Measurements from ENCODE around the gene ENOPH1.

ENOPH1 gene

GRCh38 chr4:82434949-82435348 is 4.6 kb downstream of the ENOPH1 start:
- no peak overlapping the region for H3K4me3 ChIP-seq (ENCODE audit: low read depth, low read length)
- TF ChIP-seq, protein P1, sequence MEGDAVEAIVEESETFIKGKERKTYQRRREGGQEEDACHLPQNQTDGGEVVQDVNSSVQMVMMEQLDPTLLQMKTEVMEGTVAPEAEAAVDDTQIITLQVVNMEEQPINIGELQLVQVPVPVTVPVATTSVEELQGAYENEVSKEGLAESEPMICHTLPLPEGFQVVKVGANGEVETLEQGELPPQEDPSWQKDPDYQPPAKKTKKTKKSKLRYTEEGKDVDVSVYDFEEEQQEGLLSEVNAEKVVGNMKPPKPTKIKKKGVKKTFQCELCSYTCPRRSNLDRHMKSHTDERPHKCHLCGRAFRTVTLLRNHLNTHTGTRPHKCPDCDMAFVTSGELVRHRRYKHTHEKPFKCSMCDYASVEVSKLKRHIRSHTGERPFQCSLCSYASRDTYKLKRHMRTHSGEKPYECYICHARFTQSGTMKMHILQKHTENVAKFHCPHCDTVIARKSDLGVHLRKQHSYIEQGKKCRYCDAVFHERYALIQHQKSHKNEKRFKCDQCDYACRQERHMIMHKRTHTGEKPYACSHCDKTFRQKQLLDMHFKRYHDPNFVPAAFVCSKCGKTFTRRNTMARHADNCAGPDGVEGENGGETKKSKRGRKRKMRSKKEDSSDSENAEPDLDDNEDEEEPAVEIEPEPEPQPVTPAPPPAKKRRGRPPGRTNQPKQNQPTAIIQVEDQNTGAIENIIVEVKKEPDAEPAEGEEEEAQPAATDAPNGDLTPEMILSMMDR (IDR thresholded peaks at IDR 0.05; ENCODE audit: borderline replicate concordance, insufficient read depth, low read depth, low read length), result no peak

GRCh38 chr4:82436130-82436529 is 5.7 kb downstream of the ENOPH1 start:
- H3K4me3 ChIP-seq (ENCODE audit: low read depth, low read length), result no peak overlapping the region
- TF ChIP-seq, protein P1 (IDR thresholded peaks at IDR 0.05; ENCODE audit: borderline replicate concordance, insufficient read depth, low read depth, low read length), result no peak

GRCh38 chr4:82436780-82437179 is 6.4 kb downstream of the ENOPH1 start:
- TF ChIP-seq, protein P1 (IDR thresholded peaks at IDR 0.05; ENCODE audit: borderline replicate concordance, insufficient read depth, low read depth, low read length), result no peak
- H3K4me3 ChIP-seq (ENCODE audit: low read depth, low read length), result no peak overlapping the region

DNA sequence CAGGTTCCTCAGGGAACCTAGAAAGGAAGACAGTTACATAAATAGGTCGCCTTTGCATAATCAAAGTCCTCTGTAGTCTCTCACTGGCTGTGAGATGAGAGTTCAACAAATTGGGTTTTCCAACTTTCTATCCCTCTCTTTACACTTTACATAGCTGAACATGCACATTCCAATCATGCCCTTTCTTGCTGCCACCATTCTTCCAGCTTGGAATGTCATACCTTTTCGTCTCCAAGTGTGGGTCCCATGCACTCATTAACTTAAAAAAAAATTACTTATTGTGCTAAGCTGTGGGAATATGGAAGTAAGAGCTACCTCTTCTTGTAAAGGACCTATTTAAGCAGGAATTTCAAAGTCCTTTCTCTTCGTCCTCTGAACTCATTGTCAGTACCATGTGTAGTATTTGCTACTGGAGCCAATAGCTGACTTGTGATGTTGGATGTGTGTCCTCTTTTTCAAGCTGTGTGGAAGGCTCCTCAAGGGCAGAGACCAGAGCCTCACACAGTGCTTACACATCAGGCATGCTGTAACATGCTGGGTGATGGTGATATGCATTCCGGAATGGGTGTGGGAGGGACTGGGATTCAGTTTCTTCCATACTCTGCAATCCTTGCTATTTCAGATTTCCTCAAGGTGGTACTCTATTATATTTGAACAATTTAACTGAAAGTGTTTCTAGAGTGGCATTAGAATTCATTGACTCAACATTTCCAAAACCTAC is 7.1 kb downstream of the ENOPH1 start:
- H3K4me3 ChIP-seq (ENCODE audit: low read depth, low read length), result no peak overlapping the region
- TF ChIP-seq, protein P1 (IDR thresholded peaks at IDR 0.05; ENCODE audit: borderline replicate concordance, insufficient read depth, low read depth, low read length), result no peak

DNA sequence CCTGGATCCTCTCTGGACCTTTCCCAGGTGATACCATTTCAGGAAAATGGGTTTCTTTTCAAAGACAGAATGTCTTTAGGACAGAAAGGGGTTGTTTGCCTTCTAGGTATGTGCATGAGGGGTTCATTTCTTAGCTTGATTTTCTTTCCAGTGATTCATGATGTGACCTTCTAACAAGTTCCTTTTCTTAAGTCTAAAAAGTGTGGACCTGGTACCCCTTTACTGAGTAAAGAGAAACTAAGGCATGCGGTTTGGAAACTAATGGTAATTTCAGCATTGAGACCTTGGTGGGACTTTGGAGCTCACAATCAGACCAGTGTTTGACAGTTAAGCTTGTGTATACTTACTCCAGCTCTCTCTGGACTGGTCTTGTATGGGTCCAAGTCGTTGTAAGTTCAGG is 8.7 kb downstream of the ENOPH1 start:
- TF ChIP-seq, protein P1 (IDR thresholded peaks at IDR 0.05; ENCODE audit: borderline replicate concordance, insufficient read depth, low read depth, low read length), result no peak
- no peak overlapping the region for H3K4me3 ChIP-seq (ENCODE audit: low read depth, low read length)

DNA sequence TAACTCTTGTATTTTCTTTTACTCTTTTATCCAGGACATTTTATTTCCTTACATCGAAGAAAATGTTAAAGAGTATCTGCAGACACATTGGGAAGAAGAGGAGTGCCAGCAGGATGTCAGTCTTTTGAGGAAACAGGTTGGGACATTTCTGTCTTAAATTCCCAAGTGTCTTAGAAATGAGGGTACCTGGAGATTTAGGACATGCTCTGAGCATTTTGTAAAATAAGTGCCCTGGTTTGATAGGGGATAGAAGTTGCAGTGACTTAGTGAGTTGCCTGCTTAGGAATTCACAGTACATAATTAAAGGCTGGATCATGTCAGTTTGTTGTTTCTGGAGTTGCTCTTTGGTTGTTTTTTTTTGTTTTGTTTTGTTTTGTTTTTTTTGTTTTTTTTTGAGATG is 17.5 kb downstream of the ENOPH1 start:
- no peak overlapping the region for H3K4me3 ChIP-seq (ENCODE audit: low read depth, low read length)
- TF ChIP-seq, protein P1 (IDR thresholded peaks at IDR 0.05; ENCODE audit: borderline replicate concordance, insufficient read depth, low read depth, low read length), result no peak
